HEK293 (cell line): ENCODE data around the gene THSD7B.

Experiments used
- CTCF ChIA-PET: fragments of 350-600 bp; formaldehyde crosslinking; extraction: SDS; loops from one replicate; lab custom pipeline; 2021; ENCODE audit warnings: antibody characterized with exemption; lab: Yijun Ruan, JAX
- POLR2A ChIA-PET: fragments of 300-600 bp; formaldehyde crosslinking; extraction: SDS; loops from one replicate; lab custom pipeline; 2020; ENCODE audit warnings: antibody characterized with exemption, inconsistent platforms; lab: Yijun Ruan, JAX
- H3K27ac ChIP-seq: fragments of 200-500 bp; sonication (Bioruptor generic); 2 replicates; pipeline ENCODE4 v1.5.1; 2014; ENCODE audit warnings: low read depth, low read length, control low read depth, inconsistent platforms; ENCODE audit errors: extremely low read depth
- H3K36me3 ChIP-seq, 2 experiments: fragments of 200-500 bp in 1 of 2; sonication (Bioruptor generic) in 1 of 2; 1 replicate in 1 of 2; 2 replicates in 1 of 2; pipeline ENCODE4 v1.5.1; 2014 to 2017; ENCODE audit warnings: inconsistent platforms in 2 of 2, low read length in 2 of 2; ENCODE audit not compliant: control insufficient read depth in 2 of 2, insufficient read depth in 1 of 2
- H3K4me1 ChIP-seq: fragments of 200-500 bp; sonication (Bioruptor generic); 2 replicates; pipeline ENCODE4 v1.5.1; 2014; ENCODE audit warnings: mild to moderate bottlenecking, low read length, inconsistent platforms; ENCODE audit not compliant: control insufficient read depth, insufficient read depth
- H3K4me3 ChIP-seq: 2 replicates; pipeline ENCODE4 v1.5.1; 2011; ENCODE audit warnings: low read depth, mild to moderate bottlenecking, control low read depth, low read length, moderate library complexity
- H3K9me3 ChIP-seq: fragments of 200-500 bp; sonication (Bioruptor generic); 2 replicates; pipeline ENCODE4 v1.5.1; 2014; ENCODE audit warnings: low read depth, low read length, inconsistent platforms; ENCODE audit not compliant: control insufficient read depth, insufficient read depth
- BCL11B ChIP-seq: fragments of 450-650 bp; formaldehyde crosslinking; IDR thresholded peaks from 2 replicates; pipeline ENCODE4 v1.5.1; 2016; ENCODE audit warnings: low read depth, missing biosample characterization, missing genetic modification characterization
- KLF10 ChIP-seq: fragments of 450-650 bp; IDR thresholded peaks from 2 replicates; pipeline ENCODE4 v1.5.1; 2018; ENCODE audit warnings: missing biosample characterization, mild to moderate bottlenecking, missing genetic modification characterization
- KLF16 ChIP-seq: fragments of 450-650 bp; formaldehyde crosslinking; IDR thresholded peaks from 2 replicates; pipeline ENCODE4 v1.5.1; 2017; ENCODE audit warnings: missing biosample characterization, missing genetic modification characterization
- KLF8 ChIP-seq: fragments of 450-650 bp; formaldehyde crosslinking; IDR thresholded peaks from 2 replicates; pipeline ENCODE4 v1.5.1; 2016; ENCODE audit warnings: missing biosample characterization, missing genetic modification characterization
- KLF9 ChIP-seq: fragments of 450-650 bp; formaldehyde crosslinking; IDR thresholded peaks from 2 replicates; pipeline ENCODE4 v1.5.1; 2016; ENCODE audit warnings: missing biosample characterization, missing genetic modification characterization, low read depth
- REPIN1 ChIP-seq: fragments of 450-650 bp; formaldehyde crosslinking; IDR thresholded peaks from 2 replicates; pipeline ENCODE4 v1.5.1; 2017; ENCODE audit warnings: missing biosample characterization, missing genetic modification characterization, low read depth
- SP7 ChIP-seq: fragments of 450-650 bp; formaldehyde crosslinking; IDR thresholded peaks from 2 replicates; pipeline ENCODE4 v1.5.1; 2016; ENCODE audit warnings: missing biosample characterization, missing genetic modification characterization
- ZBTB17 ChIP-seq: fragments of 450-650 bp; formaldehyde crosslinking; IDR thresholded peaks from 2 replicates; pipeline ENCODE4 v1.5.1; 2016; ENCODE audit warnings: missing biosample characterization, missing genetic modification characterization
- ZBTB26 ChIP-seq: fragments of 450-650 bp; formaldehyde crosslinking; optimal IDR thresholded peaks from 2 replicates; pipeline ENCODE3; 2016; ENCODE audit warnings: missing biosample characterization, mild to moderate bottlenecking, missing genetic modification characterization
- ZBTB7A ChIP-seq: fragments of 450-650 bp; formaldehyde crosslinking; IDR thresholded peaks from 2 replicates; pipeline ENCODE4 v1.5.1; 2016; ENCODE audit warnings: low read depth, missing biosample characterization, missing genetic modification characterization
- ZNF114 ChIP-seq: fragments of 450-650 bp; formaldehyde crosslinking; IDR thresholded peaks from 2 replicates; pipeline ENCODE4 v1.5.0; 2017; ENCODE audit warnings: missing biosample characterization, missing genetic modification characterization
- ZNF202 ChIP-seq: fragments of 450-650 bp; formaldehyde crosslinking; IDR thresholded peaks from 2 replicates; pipeline ENCODE4 v1.5.1; 2016; ENCODE audit warnings: missing biosample characterization, missing genetic modification characterization, borderline replicate concordance
- ZNF23 ChIP-seq: fragments of 450-650 bp; formaldehyde crosslinking; IDR thresholded peaks from 2 replicates; pipeline ENCODE4 v1.5.1; 2016; ENCODE audit warnings: missing biosample characterization, missing genetic modification characterization, borderline replicate concordance
- ZNF292 ChIP-seq: fragments of 450-650 bp; formaldehyde crosslinking; IDR thresholded peaks from 2 replicates; pipeline ENCODE4 v1.5.1; 2016; ENCODE audit warnings: low read depth, missing biosample characterization, missing genetic modification characterization, borderline replicate concordance
- ZNF391 ChIP-seq: fragments of 450-650 bp; formaldehyde crosslinking; IDR thresholded peaks from 2 replicates; pipeline ENCODE4 v1.5.1; 2016; ENCODE audit warnings: low read depth, missing biosample characterization, missing genetic modification characterization, borderline replicate concordance
- ZNF423 ChIP-seq: fragments of 450-650 bp; formaldehyde crosslinking; IDR thresholded peaks from 2 replicates; pipeline ENCODE4 v1.5.1; 2016; ENCODE audit warnings: missing biosample characterization, missing genetic modification characterization
- ZNF426 ChIP-seq: fragments of 450-650 bp; formaldehyde crosslinking; IDR thresholded peaks from 2 replicates; pipeline ENCODE4 v1.5.1; 2017; ENCODE audit warnings: missing biosample characterization, missing genetic modification characterization, mild to moderate bottlenecking, inconsistent platforms, moderate library complexity
- ZNF449 ChIP-seq: fragments of 450-650 bp; formaldehyde crosslinking; IDR thresholded peaks from 2 replicates; pipeline ENCODE4 v1.5.1; 2017; ENCODE audit warnings: missing biosample characterization, mild to moderate bottlenecking, missing genetic modification characterization, moderate library complexity
- ZNF544 ChIP-seq: fragments of 450-650 bp; formaldehyde crosslinking; IDR thresholded peaks from 2 replicates; pipeline ENCODE4 v1.5.0; 2017; ENCODE audit warnings: missing biosample characterization, missing genetic modification characterization
- ZNF560 ChIP-seq: fragments of 450-650 bp; formaldehyde crosslinking; IDR thresholded peaks from 2 replicates; pipeline ENCODE4 v1.5.1; 2017; ENCODE audit warnings: missing biosample characterization, missing genetic modification characterization, borderline replicate concordance
- ZNF561 ChIP-seq: fragments of 450-650 bp; IDR thresholded peaks from 2 replicates; pipeline ENCODE4 v1.5.1; 2018; ENCODE audit warnings: missing biosample characterization, missing genetic modification characterization, borderline replicate concordance
- ZNF571 ChIP-seq: fragments of 450-650 bp; formaldehyde crosslinking; IDR thresholded peaks from 2 replicates; pipeline ENCODE4 v1.5.0; 2017; ENCODE audit warnings: missing biosample characterization, missing genetic modification characterization
- ZNF596 ChIP-seq: fragments of 450-650 bp; IDR thresholded peaks from 2 replicates; pipeline ENCODE4 v1.5.0; 2018; ENCODE audit warnings: missing biosample characterization, mild to moderate bottlenecking, missing genetic modification characterization, moderate library complexity
- ZNF654 ChIP-seq: fragments of 450-650 bp; formaldehyde crosslinking; IDR thresholded peaks from 2 replicates; pipeline ENCODE4 v1.5.1; 2016; ENCODE audit warnings: low read depth, missing biosample characterization, missing genetic modification characterization
- ZNF664 ChIP-seq: fragments of 450-650 bp; formaldehyde crosslinking; IDR thresholded peaks from 2 replicates; pipeline ENCODE4 v1.5.1; 2016; ENCODE audit warnings: missing biosample characterization, missing genetic modification characterization
- ZNF670 ChIP-seq: fragments of 450-650 bp; formaldehyde crosslinking; IDR thresholded peaks from 2 replicates; pipeline ENCODE4 v1.5.1; 2016; ENCODE audit warnings: missing biosample characterization, missing genetic modification characterization, low read depth
- ZNF768 ChIP-seq: fragments of 450-650 bp; formaldehyde crosslinking; IDR thresholded peaks from 2 replicates; pipeline ENCODE4 v1.5.1; 2018; ENCODE audit warnings: missing biosample characterization, mild to moderate bottlenecking, missing genetic modification characterization
- TF ChIP-seq, protein P1 (sequence below): fragments of 450-650 bp; formaldehyde crosslinking; IDR thresholded peaks from 2 replicates; pipeline ENCODE4 v1.5.1; 2016; ENCODE audit warnings: missing biosample characterization, missing genetic modification characterization

The THSD7B gene

DNA sequence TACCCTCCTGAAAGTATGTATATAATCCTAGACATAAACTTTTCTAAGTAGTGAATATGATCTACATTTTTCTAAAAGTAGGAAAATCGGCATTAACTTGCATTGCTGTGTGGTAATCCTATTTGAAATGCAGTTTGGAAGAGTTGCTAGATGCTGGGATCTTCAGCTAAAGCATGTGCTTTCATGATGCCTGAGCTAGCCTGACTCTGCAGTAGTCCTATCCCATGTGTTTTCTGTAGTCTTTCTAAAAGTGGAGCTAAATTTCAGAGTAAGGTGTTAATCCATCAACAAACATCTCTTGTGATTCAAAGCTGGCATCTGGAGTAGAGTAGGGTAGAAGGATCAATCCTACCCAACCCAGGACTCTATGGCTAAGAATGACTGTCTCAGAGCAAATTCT lies 229.4 kb downstream of the THSD7B start:
- Histone ChIP-seq H3K27ac (no peak overlapping the region), H3K9me3 (no peaks in the 10 kb centered on the region), H3K4me1 (no peaks in the 10 kb centered on the region), H3K4me3 (no peak overlapping the region), H3K36me3 (no peaks in the 10 kb centered on the region)
- POLR2A ChIA-PET: no interaction called here
- TF ChIP-seq ZNF426 (no peak), ZNF23 (no peak), ZNF664 (no peak), ZNF292 (no peak), KLF10 (no peak), ZNF654 (tag by site-specific recombination) (no peak), ZBTB26 (tag by site-specific recombination) (no peak), KLF8 (no peak), ZNF202 (no peak), ZBTB7A (tag by site-specific recombination) (no peak), KLF16 (tag by site-specific recombination) (no peak), ZNF561 (tag by site-specific recombination) (no peak), ZNF114 (no peak), ZBTB17 (tag by site-specific recombination) (no peak), ZNF544 (tag by site-specific recombination) (no peak), ZNF768 (tag by site-specific recombination) (no peak)
- CTCF ChIA-PET: interaction anchor here (0.7 kb wide), 1 partner anchor 212 kb away, joined by 3 read pairs; no protein-coding TSS in a partner anchor

DNA sequence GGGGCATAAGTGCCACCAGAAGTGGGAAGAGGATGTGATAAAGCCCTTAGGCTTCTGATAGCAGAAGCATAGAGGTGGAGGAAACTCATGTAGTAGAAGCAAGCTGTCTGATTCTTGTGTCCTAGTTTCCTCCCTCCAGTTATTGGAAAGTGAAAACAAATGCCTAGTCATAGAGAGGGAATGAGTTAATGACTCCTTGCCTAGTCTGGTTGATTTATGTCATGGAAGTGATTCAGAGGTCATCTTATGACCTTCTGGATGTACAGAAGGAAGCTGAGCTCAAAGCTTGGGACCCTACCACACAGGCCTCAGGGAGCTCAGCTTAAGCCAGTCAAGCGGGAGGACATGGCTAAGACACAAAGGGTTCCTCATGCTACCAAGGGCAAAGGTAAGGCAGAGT lies 232.2 kb downstream of the THSD7B start:
- Histone ChIP-seq H3K27ac (no peak overlapping the region), H3K9me3 (no peaks in the 10 kb centered on the region), H3K4me3 (no peak overlapping the region), H3K4me1 (no peaks in the 10 kb centered on the region), H3K36me3 (no peaks in the 10 kb centered on the region)
- POLR2A ChIA-PET: no interaction called here
- CTCF ChIA-PET: no interaction called here
- TF ChIP-seq ZNF560: no peak
- TF ChIP-seq REPIN1 (tag by site-specific recombination): no peak
- TF ChIP-seq SP7 (tag by site-specific recombination): no peak
- no peak for TF ChIP-seq ZNF23
- TF ChIP-seq ZNF391 (tag by site-specific recombination): no peak
- TF ChIP-seq ZNF670: no peak
- no peak for TF ChIP-seq ZNF423
- TF ChIP-seq ZNF571: no peak
- TF ChIP-seq KLF9 (tag by site-specific recombination): no peak
- no peak for TF ChIP-seq BCL11B
- TF ChIP-seq, protein P1, sequence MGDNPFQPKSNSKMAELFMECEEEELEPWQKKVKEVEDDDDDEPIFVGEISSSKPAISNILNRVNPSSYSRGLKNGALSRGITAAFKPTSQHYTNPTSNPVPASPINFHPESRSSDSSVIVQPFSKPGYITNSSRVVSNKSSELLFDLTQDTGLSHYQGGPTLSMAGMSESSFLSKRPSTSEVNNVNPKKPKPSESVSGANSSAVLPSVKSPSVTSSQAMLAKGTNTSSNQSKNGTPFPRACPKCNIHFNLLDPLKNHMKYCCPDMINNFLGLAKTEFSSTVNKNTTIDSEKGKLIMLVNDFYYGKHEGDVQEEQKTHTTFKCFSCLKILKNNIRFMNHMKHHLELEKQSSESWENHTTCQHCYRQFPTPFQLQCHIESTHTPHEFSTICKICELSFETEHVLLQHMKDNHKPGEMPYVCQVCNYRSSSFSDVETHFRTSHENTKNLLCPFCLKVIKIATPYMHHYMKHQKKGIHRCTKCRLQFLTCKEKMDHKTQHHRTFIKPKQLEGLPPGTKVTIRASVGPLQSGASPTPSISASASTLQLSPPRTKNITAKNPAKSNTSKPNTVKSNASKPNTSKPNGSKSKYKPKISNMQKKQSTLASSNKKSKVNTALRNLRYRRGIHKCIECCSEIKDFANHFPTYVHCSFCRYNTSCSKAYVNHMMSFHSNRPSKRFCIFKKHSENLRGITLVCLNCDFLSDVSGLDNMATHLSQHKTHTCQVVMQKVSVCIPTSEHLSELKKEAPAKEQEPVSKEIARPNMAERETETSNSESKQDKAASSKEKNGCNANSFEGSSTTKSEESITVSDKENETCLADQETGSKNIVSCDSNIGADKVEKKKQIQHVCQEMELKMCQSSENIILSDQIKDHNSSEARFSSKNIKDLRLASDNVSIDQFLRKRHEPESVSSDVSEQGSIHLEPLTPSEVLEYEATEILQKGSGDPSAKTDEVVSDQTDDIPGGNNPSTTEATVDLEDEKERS: no peak
- no peak for TF ChIP-seq ZNF449 (tag by site-specific recombination)
- no peak for TF ChIP-seq ZNF596 (tag by site-specific recombination)
